ELF-1 (cell line): Measurements from ENCODE around the gene TEX30.
"Not testable (repeated sequence)": the region's sequence is repeated elsewhere in the genome, so short reads cannot be mapped to it uniquely, and the experiment has no call there.

Experiments
- DNase-seq: peaks from one replicate; pipeline ENCODE4 v3.0.0-alpha.2; 2016; ENCODE audit warnings: low read depth, low spot score

The TEX30 gene

DNA sequence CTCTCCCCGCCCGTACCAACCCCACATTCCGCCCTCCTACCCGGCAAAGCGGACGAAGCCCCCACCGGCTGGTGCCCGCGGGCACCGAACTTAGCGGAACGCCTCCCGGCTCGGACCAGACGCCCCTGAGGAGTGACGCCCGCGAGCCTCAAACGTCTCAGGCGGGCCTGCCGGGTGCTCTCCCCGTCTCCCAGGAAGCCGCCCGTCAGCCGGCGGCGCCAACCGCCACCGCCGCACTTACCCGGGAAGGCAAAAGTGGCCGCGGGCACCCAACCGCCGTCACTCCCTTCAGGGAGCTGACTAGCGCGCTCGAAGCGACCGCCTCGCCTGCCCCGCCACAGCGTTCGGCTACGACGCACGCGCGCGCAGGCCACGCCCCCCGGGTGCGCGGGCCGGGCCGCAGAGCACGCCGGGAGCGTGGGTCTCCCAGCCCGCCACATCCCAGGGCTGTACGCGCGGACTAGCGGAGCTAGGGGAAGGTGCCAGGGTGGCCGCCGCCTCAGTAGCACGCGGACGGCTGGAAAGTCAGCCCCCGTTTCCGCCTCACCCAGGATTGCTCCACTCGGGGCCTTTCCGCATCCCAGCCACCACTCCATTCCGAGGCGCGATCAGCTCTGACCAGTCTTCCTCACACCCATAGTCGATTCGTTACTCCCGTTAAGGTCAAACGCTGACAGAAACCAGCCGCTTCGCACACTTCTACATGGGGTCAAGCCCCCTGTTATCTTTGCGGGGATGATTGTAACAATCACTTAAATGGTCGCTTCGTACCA is at the start of gene TEX30:
Gene TEX30, minus strand, starts transcription at position 346 of the 773 bp plus-strand sequence. CDS start 3,760 bp downstream, outside the sequence.
- peak; percentile 87 for DNase-seq

DNA sequence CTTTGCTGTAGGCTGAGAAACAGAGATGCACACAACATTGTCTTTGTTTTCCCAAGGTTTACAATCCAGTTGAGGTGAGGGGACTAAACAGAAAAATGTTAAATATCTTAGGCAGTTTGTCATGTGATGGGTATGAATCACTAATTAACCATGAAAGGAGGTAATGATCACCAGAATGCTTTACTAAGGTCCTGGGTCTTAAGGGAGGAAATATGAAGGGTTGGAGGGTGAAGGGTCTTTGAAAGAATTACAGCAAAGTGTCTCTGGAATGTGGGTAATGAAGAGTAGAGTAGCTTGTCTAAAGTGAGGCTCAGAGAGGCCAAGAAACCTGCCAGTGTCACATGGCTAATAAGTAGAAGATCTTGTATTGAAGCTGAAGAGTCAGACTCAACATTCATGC is 44.3 kb upstream of the TEX30 start:
- no peak for DNase-seq

DNA sequence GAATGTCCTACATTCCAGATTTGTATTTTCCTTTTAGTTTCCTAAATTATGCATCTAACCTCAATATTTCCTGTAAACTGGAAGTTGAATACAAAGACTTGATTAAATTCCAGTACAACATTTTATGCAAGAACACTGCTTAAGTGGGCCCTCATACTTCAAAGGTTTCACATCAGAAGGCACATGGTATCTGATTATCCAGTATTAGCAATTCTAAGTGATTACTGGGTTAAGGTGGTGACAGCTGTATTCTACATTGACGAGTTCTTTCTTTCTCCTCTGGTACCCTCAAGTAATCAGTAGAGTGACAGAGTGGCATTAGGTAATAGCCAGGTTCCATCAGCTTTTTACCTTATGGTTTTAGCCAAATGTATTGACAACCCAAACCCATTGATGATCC is 43.7 kb upstream of the TEX30 start:
- DNase-seq = no peak

DNA sequence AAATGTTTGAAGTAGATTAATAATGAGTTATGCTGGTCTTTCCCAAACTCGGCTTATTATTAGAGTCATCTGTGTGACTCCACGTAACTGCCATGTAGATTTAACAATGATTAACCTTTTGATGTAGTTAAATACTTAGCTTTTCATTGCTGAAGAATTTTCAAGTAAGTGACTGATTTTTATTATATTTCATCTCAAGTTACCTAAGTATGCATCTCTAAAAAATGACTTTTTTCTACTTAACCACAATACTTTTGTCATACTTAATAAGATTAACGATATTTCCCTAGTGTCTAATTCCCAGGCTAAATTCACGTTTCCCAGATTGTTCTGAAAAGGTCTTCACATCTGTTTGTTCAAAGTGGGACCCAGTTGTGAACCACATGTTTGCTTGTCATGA is 43.1 kb upstream of the TEX30 start:
- no peak for DNase-seq

DNA sequence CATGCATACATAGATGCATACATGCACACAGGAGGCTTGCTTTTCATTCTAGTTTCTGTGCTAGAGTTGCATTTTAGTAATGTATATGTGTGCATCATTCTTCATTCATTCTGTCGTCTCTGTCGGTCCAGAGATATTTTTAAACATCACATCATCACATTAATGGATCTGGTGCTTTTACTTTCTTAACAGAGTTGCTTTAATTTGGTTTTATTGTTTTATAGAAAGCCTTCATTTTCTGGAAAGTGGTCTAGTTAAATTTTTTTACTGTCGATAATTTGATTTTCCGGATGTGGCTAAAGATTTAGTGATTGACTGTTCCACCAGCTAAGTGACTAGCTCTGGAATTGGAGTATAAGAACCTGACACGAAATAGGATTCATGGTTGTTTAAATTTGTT is 42.2 kb upstream of the TEX30 start:
- DNase-seq = no peak

DNA sequence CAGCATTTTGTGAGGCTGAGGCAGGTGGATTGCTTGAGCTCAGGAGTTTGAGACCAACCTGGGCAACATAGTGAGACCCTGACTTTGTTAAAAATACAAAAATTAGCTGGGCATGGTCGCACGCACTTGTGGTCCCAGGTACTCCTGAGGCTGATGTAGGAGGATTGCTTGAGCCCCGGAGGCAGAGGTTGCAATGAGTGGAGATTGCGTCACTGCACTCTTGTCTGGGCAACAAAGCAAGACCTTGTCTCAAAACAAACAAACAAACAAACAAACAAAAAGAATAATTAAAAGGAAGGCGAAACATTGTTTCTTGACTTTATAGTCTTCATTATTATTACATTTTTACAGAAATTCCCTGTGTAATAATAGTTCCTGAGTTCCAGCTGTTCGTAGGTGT is 41.2 kb upstream of the TEX30 start:
- DNase-seq = no peak

DNA sequence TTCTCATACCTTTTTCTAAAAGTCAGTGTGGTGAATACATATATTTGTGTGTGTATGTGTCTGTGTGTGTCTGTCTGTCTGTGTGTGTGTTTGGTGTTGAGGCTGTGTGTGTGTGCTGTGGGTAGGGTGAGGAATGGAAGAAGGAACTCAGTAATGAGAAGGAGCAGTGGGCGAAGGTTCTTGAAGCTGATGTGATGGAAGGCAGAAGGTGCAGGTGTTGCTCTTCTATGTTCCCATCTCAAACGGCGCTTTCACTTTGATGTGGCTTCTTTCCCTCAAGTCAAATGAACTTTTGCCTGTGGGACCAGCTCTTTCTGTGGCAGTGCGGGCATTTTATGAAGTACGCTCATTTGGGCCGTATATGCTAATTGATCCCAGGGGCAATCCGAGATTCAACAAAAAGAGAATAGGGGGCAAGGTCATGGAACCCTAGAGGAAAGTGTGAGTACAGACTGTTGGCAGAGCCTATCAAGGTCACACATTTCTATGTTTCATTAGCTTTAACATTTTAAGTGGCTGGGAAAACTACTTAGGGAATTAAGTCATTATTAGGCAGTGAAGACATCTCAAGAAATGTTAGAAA is 40.5 kb upstream of the TEX30 start:
- DNase-seq = no peak

DNA sequence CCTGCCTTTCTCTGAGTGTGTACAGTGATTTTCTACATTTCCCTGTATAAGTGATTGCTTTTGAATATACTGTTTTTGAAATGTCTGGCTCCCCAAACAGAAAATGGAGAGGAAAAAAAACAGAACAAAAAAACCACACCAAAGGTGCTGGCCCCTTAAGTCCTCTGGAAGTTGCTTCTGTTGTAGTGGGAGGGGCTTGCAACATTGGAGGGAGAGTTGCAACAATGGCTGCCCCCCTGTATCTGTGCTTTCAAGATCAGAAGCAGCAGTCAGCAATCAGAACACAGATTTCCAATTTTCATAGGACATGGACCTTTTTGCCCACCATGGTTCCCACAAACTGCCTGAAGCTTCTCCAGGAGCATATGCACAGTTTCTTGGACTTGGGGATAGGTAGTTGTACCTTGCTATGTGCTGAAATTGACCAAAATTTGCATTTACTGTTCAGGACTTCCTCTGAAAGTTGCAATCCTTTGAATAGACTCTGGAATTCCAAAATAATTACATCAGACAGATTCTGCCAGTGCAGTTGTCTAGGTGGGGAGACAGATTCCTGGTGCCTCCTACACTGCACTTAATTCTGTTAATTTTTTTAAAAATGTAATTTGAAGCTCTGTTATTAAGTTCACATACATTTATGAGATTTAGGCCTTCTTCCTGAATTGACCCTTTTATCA is 39.2 kb upstream of the TEX30 start:
- peak; percentile 14 for DNase-seq

DNA sequence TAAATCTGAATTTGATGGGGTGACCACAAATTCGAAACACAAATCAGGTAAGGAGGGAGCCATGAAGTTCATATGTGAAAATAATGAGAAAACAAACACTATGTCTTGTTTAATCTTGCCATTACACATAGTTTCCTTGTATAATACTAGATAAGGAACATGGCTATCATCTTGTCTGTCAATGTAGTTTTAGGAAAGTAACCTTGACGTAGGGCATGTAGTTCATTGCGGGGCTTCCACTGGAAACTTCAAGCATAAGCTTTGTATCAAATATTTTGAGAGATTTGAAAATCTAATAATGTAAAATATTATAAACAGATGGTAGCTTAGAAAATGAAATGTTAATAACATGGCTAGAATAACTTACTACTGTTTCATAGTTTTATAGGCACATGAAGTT is 34.1 kb upstream of the TEX30 start:
- DNase-seq = no peak

DNA sequence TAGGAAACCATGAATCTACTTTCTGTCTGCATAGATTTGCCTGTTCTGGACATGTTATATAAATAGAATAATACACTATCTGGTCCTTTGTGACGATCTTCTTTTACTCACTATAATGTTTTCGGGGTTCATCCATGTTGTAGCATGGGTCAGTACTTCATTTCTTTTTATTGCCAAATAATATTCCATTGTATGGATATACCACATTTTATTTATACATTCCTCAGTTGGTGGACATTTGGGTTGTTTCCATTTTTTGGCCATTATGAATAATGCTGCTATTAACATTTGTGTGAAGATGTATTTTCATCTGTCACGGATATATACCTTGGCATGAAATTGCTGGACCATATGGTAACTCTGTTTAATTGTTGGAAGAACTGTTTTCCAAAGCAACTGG is 32.1 kb upstream of the TEX30 start:
- DNase-seq = no peak

DNA sequence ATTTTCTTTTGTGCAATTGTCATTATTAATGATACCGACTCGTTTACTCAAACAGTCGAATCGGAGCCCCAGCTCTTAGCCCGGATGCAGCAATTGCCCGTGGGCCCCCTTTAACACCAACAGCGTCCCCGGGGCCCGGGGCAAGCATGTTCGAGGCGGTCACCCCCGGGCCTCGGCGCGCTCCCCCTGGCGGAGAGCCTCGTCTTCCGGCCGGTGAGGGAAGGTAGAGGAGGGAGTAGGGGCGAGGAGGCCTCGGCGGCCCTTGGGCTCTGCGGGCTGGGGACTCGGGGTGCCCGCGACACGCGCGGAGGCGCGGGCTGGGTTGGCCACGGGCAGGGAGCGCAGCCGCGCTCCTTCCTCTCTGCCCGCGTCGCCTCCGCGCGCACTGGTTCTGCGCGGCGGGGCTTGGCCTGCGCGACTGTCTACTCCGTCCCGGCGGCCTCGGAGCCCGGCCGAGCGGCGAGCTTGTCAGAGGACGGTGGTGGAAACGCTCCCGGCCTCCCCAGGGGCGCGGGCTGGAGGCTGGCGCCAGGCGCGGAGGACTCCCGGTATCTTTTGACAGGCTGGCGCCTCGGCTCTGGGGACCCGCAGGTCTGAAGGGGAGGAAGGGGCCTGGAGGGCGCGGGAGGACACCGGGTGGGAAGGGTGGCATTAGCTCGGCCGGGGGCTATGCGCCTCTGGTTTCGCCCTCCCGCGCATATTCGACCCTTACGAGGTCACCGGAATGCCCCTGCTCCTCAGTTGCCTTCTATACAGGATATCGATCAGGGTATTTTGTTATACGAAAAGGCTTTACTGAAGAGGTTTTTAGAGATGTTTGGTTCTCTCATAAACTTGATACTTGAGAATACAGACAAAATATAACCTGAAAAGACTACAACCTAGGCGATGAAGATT is 26.8 kb upstream of the TEX30 start:
- DNase-seq = peak; percentile 84

DNA sequence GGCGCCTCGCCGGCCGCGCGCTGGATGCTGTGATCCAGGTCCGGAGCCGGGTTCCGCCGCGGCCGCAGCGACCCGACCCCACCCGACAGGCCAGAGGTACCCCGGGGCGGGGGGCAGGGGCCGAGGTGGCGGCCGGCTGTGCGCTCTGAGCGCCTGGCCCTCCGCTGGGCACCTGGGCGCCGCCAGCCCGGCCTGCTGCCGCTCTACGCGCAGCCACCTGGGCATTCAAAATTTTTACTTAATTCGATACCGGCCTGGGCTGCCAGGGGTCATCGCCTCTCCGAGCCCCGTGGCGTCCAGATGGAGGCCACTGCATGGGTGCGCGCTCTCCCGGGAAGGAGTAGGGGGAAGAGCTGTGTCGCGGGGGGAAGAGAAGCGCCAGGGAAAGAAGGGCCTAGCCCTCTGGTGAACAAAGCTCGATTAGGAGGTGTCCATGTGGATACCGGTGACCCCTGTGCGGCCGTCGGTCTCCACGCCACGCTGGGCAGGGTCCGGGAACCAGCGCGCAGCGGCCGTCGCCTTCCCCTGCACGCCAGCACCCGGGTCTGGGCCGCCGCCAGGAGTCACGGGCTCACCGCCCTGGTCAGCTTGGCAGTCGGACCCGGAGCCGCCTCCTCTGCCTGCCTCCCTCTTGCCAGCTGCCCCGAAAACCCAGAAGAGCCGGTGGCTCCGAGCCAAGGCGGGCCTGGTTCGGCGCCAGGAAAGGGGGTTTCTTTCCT is 26.0 kb upstream of the TEX30 start:
- DNase-seq = no peak

DNA sequence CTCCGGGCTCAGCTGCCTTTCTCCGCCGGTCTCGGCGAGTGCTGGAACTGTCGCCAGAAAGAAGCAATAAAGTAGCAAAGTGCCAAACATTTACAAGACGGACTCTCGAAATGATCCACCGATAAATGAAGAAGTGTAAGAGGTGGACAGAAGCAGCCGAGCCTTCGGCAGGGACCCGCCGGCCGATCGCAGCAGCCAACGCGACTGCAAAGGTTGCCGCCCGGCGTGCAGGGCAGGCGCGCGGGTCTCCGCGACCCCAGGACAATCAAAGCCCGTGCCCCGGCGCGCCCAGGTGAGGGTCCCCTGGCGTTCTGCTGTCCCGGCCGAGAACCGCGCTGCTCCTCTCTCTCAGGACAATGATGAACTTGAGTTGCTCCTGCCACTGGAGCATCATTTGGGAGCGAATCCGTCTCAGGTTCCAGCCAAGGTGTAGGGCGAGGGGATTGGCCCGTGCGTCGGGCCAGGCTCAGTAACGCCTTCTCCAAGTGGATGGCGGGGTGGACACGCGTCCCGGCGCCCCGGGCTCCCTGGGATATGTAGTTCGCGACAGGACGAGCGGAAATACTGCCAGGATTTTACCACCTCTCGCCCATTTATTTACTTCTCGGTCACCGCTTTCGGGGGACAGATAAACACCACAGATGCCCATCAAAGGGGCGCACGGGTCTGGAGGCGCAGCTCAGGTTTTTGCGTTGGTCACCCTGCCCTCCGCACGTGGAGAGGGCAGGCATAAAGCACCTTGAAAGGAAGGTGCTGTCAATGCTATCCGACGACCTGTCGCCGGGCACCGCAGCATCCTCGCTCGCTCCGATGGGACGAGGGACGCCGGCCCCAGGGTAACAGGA is 25.2 kb upstream of the TEX30 start, which contains the start of the genes BIVM and POGLUT2:
Gene BIVM, plus strand, starts transcription at position 539 of the 845 bp plus-strand sequence. CDS start 8,149 bp downstream, outside the sequence.
Gene POGLUT2, minus strand, starts transcription at position 396 of the 845 bp plus-strand sequence. Its CDS starts 306 bp downstream, at position 90.
- DNase-seq = peak; percentile 95

DNA sequence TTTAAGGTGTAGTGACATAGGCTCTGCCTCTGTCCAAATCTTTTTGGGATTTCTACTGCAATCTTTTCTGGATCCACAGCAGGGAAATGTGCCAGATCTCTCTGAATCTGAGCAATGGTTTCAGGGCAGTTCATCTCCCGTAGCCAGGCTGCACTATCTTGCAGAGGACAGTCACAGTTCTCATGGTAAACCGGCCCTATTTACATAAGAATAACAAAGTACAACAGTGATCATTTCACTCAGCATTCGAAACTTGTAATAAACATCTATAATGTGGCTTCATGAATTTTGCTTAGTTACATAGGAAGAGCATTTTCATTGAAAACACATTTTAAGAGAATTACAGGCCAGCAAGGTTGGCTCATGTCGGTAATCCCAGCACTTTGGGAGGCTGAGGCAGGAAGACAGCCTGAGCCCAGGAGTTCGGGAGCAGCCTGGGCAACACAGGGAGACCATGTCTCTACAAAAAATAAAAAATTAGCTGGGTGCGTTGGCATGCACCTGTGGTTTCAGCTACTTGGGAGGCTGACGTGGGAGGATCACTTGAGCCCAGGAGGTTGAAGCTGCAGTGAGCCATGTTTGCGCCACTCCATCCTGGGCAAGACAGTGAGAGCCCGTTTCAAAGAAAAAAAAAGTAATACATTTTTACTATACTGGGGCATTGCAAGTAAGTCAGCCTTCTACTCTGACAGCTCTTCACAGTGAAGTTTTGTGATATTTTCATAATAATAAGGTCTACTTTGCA is 20.2 kb upstream of the TEX30 start:
- no peak for DNase-seq

DNA sequence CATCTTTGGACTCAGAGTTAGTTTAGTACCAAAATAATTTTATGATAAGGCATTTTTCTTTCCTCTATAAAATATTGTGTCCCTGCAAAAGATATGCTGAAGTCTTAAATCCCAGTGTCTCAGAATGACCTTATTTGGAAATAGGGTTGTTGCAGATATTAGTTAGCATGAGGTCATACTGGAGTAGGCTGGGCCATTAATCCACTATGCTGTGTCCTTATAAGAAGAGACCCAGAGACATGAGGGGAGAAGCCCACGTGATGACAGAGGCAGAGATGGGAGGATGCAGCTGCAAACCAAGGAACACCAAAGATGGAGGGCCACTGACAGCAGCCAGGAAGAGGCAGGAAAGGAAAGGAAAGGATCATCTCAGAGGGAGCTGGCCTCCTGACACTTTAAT is 18.8 kb upstream of the TEX30 start:
- DNase-seq = no peak

DNA sequence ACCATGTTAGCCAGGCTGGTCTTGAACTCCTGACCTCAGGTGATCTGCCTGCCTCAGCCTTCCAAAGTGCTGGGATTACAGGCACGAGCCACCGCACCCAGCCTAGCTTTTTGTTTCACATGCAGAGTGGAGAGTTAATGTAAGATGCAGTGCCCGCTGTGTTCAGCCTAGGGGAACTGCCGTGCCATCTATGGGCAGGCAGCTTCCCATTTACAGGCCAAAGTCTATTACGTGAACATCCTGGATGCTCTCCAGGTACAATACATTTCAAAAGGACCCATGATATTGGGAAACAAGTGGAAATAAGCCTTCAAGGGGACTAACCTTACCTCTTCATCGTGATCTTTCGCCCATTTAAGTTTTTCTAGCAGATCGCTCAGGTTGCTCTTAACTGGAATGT is 15.1 kb upstream of the TEX30 start:
- no peak for DNase-seq

DNA sequence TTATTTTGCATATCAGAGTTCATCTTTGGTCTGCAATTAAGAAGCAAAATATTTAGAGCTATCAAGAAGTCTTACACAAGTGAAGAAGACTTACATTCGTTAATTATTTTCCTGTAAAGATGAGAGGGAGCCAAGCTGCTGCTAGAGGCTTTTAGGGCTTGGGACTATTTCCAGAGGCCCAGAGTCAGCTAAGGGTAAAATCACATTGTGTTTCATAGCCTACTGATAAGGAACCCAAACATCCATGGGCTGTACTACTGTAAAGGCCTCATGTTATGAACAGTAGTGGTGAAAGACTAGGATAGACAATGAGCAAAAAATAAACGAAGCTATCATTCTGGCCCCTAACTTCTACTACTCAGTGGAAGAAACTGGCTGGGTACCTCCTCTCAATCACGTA is 10.9 kb upstream of the TEX30 start:
- no peak for DNase-seq

DNA sequence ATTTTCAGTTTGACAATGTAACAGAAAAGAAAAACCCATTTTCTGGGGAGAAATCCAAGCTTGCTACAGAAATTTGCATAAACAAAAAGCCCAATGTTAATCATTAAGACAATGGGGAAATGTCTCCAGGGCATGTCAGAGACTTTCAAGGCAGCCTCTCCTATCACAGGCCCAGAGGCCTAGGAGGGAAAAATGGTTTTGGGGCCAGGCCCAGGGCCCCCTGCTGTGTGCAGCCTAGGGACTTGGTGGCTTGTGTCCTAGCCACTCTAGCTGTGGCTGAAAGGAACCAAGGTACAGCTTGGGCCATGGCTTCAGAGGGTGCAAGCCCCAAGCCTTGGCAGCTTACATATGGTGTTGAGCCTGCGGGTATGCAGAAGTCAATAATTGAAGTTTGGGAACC is 8.0 kb upstream of the TEX30 start:
- no peak for DNase-seq

DNA sequence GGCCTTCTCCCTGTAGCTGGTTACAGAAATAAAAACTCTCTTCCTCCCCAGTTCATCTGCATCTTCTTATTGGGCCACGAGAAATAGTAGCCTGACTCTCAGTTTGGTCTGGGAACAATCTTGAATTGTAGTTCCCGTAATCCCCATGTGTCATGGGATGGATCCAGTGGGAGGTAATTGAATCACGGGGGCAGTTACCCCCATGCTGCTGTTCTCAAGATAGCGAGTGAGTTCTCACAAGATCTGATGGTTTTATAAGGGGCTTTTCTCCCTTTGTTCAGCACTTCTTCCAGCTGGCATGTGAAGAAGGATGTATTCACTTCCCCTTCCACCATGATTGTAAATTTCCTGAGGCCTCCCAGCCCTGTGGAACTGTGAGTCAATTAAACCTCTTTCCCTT is 7.1 kb upstream of the TEX30 start:
- DNase-seq = not testable (repeated sequence)
